Measurements from ENCODE around the gene COG6. TPM values are rescaled to one million over a fixed set of nuclear protein-coding genes. Genes with fewer than 3 reads are reported as not detected.

COG6 gene
- total and polyA plus RNA-seq, 2 of the 13 experiments (the other 11 are each of a cell fraction or from before 2014, with no cell fraction given), result 23.5 to 26.1 TPM

GRCh38 chr13:39656325-39656677 is 839 bp downstream of the COG6 start:
- no peaks in the 10 kb centered on the region for H4K20me1 ChIP-seq (ENCODE audit: insufficient read depth, low read length)
- ChIA-PET CTCF (ENCODE audit: low intra/inter-chr PET ratio, low total read pairs) (no interaction called here), POLR2A (interaction anchor here (0.6 kb wide), 1 partner anchor 607 kb away, joined by 3 read pairs; no protein-coding TSS in a partner anchor)
- in situ Hi-C loops (cut with HindIII; ENCODE audit: extremely low pct_ligation_motif_present, low pct_unique_long_range_greater_than_20kb), result no loop called here
- H3K9me3 ChIP-seq (ENCODE audit: low read length), result no peaks in the 10 kb centered on the region
- H3K4me3 ChIP-seq (replicated peaks in 1 of 3; ENCODE audit: insufficient read depth in 1 of 3, low read depth in 2 of 3, low read length in 3 of 3), result peak overlapping the region; percentile 84 to 94 (median 84)
- BruUV-seq (replicated peaks), result no TSS peak
- peaks cover 1 to 3% of the 10 kb centered on the region in 2 experiments; a peak in 3 of 5 replicates for H3K36me3 ChIP-seq (replicated peaks in 1 of 2; ENCODE audit: control insufficient read depth in 1 of 2, insufficient read depth in 2 of 2, low read length in 2 of 2)
- peaks cover 30% of the 10 kb centered on the region for H3K4me1 ChIP-seq (ENCODE audit: insufficient read depth, low read length)
- 2% methylated on average over 7 of the region's 7 CpGs for WGBS (ENCODE audit: low lambda C conversion rate)
- FAIRE-seq (no peak), DNase-seq (ENCODE audit: low spot score) (no peak), ATAC-seq (peak; percentile 41)
- peak overlapping the region; percentile 80 for H3K9ac ChIP-seq (ENCODE audit: insufficient read depth, low read depth, low read length)
- H3K79me2 ChIP-seq (ENCODE audit: insufficient read depth, low read length), result peaks cover 9% of the 10 kb centered on the region
- H2AFZ ChIP-seq (ENCODE audit: low read length), result peak overlapping the region; percentile 75
- H3K27me3 ChIP-seq (ENCODE audit: control insufficient read depth in 1 of 2, insufficient read depth in 2 of 2, low read length in 2 of 2), result no peaks in the 10 kb centered on the region; a peak in 1 of 5 replicates
- H3K27ac ChIP-seq (ENCODE audit: extremely low read length, insufficient read depth, low read length), result peak overlapping the region; percentile 48
- intact Hi-C loops (cut with micrococcal nuclease; ENCODE audit: unreplicated experiment), result loop anchor here (10.0 kb wide), 1 partner anchor 622 kb away; the partner anchor contains the start of genes NHLRC3 and PROSER1
- H3K4me2 ChIP-seq (ENCODE audit: low read depth, low read length), result peak overlapping the region; percentile 66
- no peak for TF ChIP-seq CREBL2 (CRISPR knock-in tag; IDR thresholded peaks at IDR 0.05; ENCODE audit: borderline replicate concordance)
- no peak for TF ChIP-seq DMAP1 (CRISPR knock-in tag; IDR thresholded peaks at IDR 0.05)
- TF ChIP-seq IRF1 (CRISPR knock-in tag; IDR thresholded peaks at IDR 0.05; ENCODE audit: low read depth), result no peak
- no peak for TF ChIP-seq KAT8 (CRISPR knock-in tag; IDR thresholded peaks at IDR 0.05)
- no peak for TF ChIP-seq ZNF501 (CRISPR knock-in tag; IDR thresholded peaks at IDR 0.05)
- no peak for TF ChIP-seq GATAD2A (CRISPR knock-in tag; IDR thresholded peaks at IDR 0.05)
- no peak for TF ChIP-seq ZNF598 (CRISPR knock-in tag; IDR thresholded peaks at IDR 0.05; ENCODE audit: borderline replicate concordance)
- no peak for TF ChIP-seq PBX3 (CRISPR knock-in tag; IDR thresholded peaks at IDR 0.05; ENCODE audit: borderline replicate concordance)

All from HepG2 (cell line).